Activated B cell treated with CpG ODN at 0.5 μM for 24 hours (primary cell): ENCODE data around the gene MICU1. TPM values are rescaled to one million over a fixed set of nuclear protein-coding genes. Genes with fewer than 3 reads are reported as not detected.
A peak's percentile ranks its signal among the peaks of the same experiment; 100 is the strongest.
"Not testable (repeated sequence)": the region's sequence is repeated elsewhere in the genome, so short reads cannot be mapped to it uniquely, and the experiment has no call there.

Experiments
- ATAC-seq: fragments of 200-7000 bp; cut with Tn5 transposase; one replicate; pipeline ENCODE4 v1.10.0; 2021; ENCODE audit warnings: low read depth, mild to moderate bottlenecking, moderate library complexity
- CTCF ChIA-PET: fragments of 350-600 bp; sonication (Branson Sonifier 250); formaldehyde crosslinking; loops from one replicate; lab custom pipeline; 2021; ENCODE audit warnings: antibody characterized with exemption; lab: Charles Lee
- POLR2A ChIA-PET: fragments of 350-600 bp; sonication (Branson Sonifier 250); formaldehyde crosslinking; loops from one replicate; lab custom pipeline; 2021; ENCODE audit warnings: antibody characterized with exemption; lab: Charles Lee
- DNase-seq: peaks from one replicate; pipeline ENCODE4 v3.0.0; 2022
- H3K27ac Mint-ChIP-seq: one replicate; pipeline ENCODE4 v1.8.0; 2020; ENCODE audit warnings: mixed read lengths
- H3K27me3 Mint-ChIP-seq: one replicate; pipeline ENCODE4 v1.8.0; 2021; ENCODE audit warnings: mixed read lengths
- H3K36me3 Mint-ChIP-seq: one replicate; pipeline ENCODE4 v1.8.0; 2021; ENCODE audit warnings: low read depth, mixed read lengths
- H3K4me1 Mint-ChIP-seq: one replicate; pipeline ENCODE4 v1.8.0; 2021; ENCODE audit warnings: mixed read lengths
- H3K4me3 Mint-ChIP-seq: one replicate; pipeline ENCODE4 v1.8.0; 2020; ENCODE audit warnings: mild to moderate bottlenecking, mixed read lengths
- H3K9me3 Mint-ChIP-seq: one replicate; pipeline ENCODE4 v1.8.0; 2020; ENCODE audit warnings: mixed read lengths
- CTCF ChIP-seq: fragments of 200-600 bp; IDR thresholded peaks from one replicate; pipeline ENCODE4 v1.8.0; 2022; ENCODE audit warnings: antibody characterized with exemption, mild to moderate bottlenecking
- intact Hi-C: fragments of 100-400 bp; cut with micrococcal nuclease; formaldehyde crosslinking; loops from one replicate; pipeline ENCODE4 v1.15.1; 2024
- total RNA-seq: library from RNA; stranded (reverse); gene quantifications from 2 replicates; pipeline ENCODE4 v1.2.3, GENCODE V29; 2022

The MICU1 gene, protein sequence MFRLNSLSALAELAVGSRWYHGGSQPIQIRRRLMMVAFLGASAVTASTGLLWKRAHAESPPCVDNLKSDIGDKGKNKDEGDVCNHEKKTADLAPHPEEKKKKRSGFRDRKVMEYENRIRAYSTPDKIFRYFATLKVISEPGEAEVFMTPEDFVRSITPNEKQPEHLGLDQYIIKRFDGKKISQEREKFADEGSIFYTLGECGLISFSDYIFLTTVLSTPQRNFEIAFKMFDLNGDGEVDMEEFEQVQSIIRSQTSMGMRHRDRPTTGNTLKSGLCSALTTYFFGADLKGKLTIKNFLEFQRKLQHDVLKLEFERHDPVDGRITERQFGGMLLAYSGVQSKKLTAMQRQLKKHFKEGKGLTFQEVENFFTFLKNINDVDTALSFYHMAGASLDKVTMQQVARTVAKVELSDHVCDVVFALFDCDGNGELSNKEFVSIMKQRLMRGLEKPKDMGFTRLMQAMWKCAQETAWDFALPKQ
- total RNA-seq, result 27.4 and 34.5 TPM in 2 replicates

- peaks cover 11% of the 10 kb centered on the region for H3K36me3 Mint-ChIP-seq
- H3K27me3 Mint-ChIP-seq, result no peaks in the 10 kb centered on the region
- no peaks in the 10 kb centered on the region for H3K9me3 Mint-ChIP-seq
- no peak for TF ChIP-seq CTCF
- ChIA-PET POLR2A (interaction anchor here (0.8 to 1.5 kb wide), 4 partner anchors 64 to 621 kb away, joined by 3 to 7 read pairs (median 4); partner anchors contain the start of genes DNAJC9 and MCU), CTCF (no interaction called here)
- ATAC-seq (peak; percentile 98), DNase-seq (peak; percentile 83)
- H3K4me3 Mint-ChIP-seq, result peak within 1 kb of the TSS; percentile 100
- H3K4me1 Mint-ChIP-seq, result peaks cover 12% of the 10 kb centered on the region
- H3K27ac Mint-ChIP-seq, result peak within 1 kb of the TSS; percentile 97
- intact Hi-C loops, result loop anchor here (1.0 to 5.0 kb wide), 4 partner anchors 63 to 626 kb away; partner anchors contain the start of genes MCU and MRPS16
Measured at GRCh38 chr10:72625608-72626443, at the start of gene MICU1. Gene MICU1 (minus strand): TSS chr10:72626079. CDS start chr10:72566793, 59,286 bp downstream.

GRCh38 chr10:72674174-72674573, 48.3 kb upstream of the MICU1 start:
- DNase-seq, POLR2A ChIA-PET, H3K27me3 Mint-ChIP-seq, H3K4me3 Mint-ChIP-seq, CTCF ChIA-PET, H3K9me3 Mint-ChIP-seq, H3K36me3 Mint-ChIP-seq, H3K27ac Mint-ChIP-seq, intact Hi-C loops, ATAC-seq, H3K4me1 Mint-ChIP-seq: not testable (repeated sequence)

GRCh38 chr10:72673280-72673679, 47.4 kb upstream of the MICU1 start:
- no peak for ATAC-seq
- H3K9me3 Mint-ChIP-seq, result no peaks in the 10 kb centered on the region
- H3K4me1 Mint-ChIP-seq, result peaks cover 2% of the 10 kb centered on the region
- H3K27me3 Mint-ChIP-seq, result peaks cover 2% of the 10 kb centered on the region
- DNase-seq, result no peak
- intact Hi-C loops, result no loop called here
- POLR2A ChIA-PET, result no interaction called here
- no peak overlapping the region for H3K27ac Mint-ChIP-seq
- H3K36me3 Mint-ChIP-seq, result no peaks in the 10 kb centered on the region
- no peak for TF ChIP-seq CTCF
- H3K4me3 Mint-ChIP-seq, result no peak overlapping the region
- CTCF ChIA-PET, result no interaction called here

- DNase-seq, result no peak
- POLR2A ChIA-PET, result no interaction called here
- Mint-ChIP-seq H3K27me3 (peaks cover 7% of the 10 kb centered on the region), H3K36me3 (no peaks in the 10 kb centered on the region), H3K4me3 (no peak overlapping the region), H3K4me1 (no peaks in the 10 kb centered on the region), H3K9me3 (no peaks in the 10 kb centered on the region), H3K27ac (no peak overlapping the region)
- intact Hi-C loops, result no loop called here
- CTCF ChIA-PET, result no interaction called here
- ATAC-seq, result no peak
- TF ChIP-seq CTCF, result no peak
Measured at GRCh38 chr10:72667207-72667864, 41.5 kb upstream of the MICU1 start.

- ChIA-PET CTCF (no interaction called here), POLR2A (no interaction called here)
- no peak overlapping the region for H3K4me3 Mint-ChIP-seq
- no peaks in the 10 kb centered on the region for H3K36me3 Mint-ChIP-seq
- intact Hi-C loops, result no loop called here
- H3K9me3 Mint-ChIP-seq, result no peaks in the 10 kb centered on the region
- DNase-seq (no peak), ATAC-seq (no peak)
- H3K27ac Mint-ChIP-seq, result no peak overlapping the region
- no peak for TF ChIP-seq CTCF
- H3K4me1 Mint-ChIP-seq, result no peaks in the 10 kb centered on the region
- peaks cover 5% of the 10 kb centered on the region for H3K27me3 Mint-ChIP-seq
Measured at GRCh38 chr10:72665925-72666324, 40.0 kb upstream of the MICU1 start.
